Epidermal melanocyte (primary cell): ENCODE measurements around the gene ADGRV1.
A peak's percentile ranks its signal among the peaks of the same experiment; 100 is the strongest.

Experiments
- DNase-seq: peaks from one replicate; pipeline ENCODE4 v3.0.0; 2011; ENCODE audit warnings: low spot score; ENCODE audit not compliant: insufficient read length

Gene ADGRV1

GRCh38 chr5:91183743-91184142, 625.1 kb downstream of the ADGRV1 start:
- DNase-seq: no peak

- no peak for DNase-seq
These were observed 627.5 kb downstream of the ADGRV1 start for GRCh38 chr5:91186101-91186500.

GRCh38 chr5:91187032-91187431, 628.4 kb downstream of the ADGRV1 start:
- no peak for DNase-seq

- DNase-seq: no peak
These were observed 630.2 kb downstream of the ADGRV1 start for GRCh38 chr5:91188755-91189154.

GRCh38 chr5:91189480-91190313, 631.1 kb downstream of the ADGRV1 start:
- no peak for DNase-seq

GRCh38 chr5:91190314-91190690, 631.7 kb downstream of the ADGRV1 start:
- DNase-seq: no peak

GRCh38 chr5:91194824-91195381, 636.3 kb downstream of the ADGRV1 start:
- no peak for DNase-seq

GRCh38 chr5:91200692-91201091, 642.1 kb downstream of the ADGRV1 start:
- no peak for DNase-seq

- DNase-seq: no peak
These were observed 647.5 kb downstream of the ADGRV1 start for GRCh38 chr5:91206103-91206502.

GRCh38 chr5:91206734-91207133, 648.1 kb downstream of the ADGRV1 start:
- no peak for DNase-seq

GRCh38 chr5:91207248-91207647, 648.7 kb downstream of the ADGRV1 start:
- no peak for DNase-seq

GRCh38 chr5:91211997-91212713, 653.6 kb downstream of the ADGRV1 start:
- no peak for DNase-seq

GRCh38 chr5:91212714-91213092, 654.1 kb downstream of the ADGRV1 start:
- DNase-seq: peak; percentile 46
